ENCODE data around the gene FASTK. TPM values are rescaled to one million over a fixed set of nuclear protein-coding genes. Genes with fewer than 3 reads are reported as not detected.

Gene FASTK
- total RNA-seq, 1 experiment from 2014 or later: 86.4 TPM

GRCh38 chr7:151073990-151074389 is 6.6 kb downstream of the FASTK start (continued):
- TF ChIP-seq, protein P1, sequence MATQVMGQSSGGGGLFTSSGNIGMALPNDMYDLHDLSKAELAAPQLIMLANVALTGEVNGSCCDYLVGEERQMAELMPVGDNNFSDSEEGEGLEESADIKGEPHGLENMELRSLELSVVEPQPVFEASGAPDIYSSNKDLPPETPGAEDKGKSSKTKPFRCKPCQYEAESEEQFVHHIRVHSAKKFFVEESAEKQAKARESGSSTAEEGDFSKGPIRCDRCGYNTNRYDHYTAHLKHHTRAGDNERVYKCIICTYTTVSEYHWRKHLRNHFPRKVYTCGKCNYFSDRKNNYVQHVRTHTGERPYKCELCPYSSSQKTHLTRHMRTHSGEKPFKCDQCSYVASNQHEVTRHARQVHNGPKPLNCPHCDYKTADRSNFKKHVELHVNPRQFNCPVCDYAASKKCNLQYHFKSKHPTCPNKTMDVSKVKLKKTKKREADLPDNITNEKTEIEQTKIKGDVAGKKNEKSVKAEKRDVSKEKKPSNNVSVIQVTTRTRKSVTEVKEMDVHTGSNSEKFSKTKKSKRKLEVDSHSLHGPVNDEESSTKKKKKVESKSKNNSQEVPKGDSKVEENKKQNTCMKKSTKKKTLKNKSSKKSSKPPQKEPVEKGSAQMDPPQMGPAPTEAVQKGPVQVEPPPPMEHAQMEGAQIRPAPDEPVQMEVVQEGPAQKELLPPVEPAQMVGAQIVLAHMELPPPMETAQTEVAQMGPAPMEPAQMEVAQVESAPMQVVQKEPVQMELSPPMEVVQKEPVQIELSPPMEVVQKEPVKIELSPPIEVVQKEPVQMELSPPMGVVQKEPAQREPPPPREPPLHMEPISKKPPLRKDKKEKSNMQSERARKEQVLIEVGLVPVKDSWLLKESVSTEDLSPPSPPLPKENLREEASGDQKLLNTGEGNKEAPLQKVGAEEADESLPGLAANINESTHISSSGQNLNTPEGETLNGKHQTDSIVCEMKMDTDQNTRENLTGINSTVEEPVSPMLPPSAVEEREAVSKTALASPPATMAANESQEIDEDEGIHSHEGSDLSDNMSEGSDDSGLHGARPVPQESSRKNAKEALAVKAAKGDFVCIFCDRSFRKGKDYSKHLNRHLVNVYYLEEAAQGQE (IDR thresholded peaks at IDR 0.05; ENCODE audit: low read depth): no peak
- TF ChIP-seq POLR2A (IDR thresholded peaks at IDR 0.05; ENCODE audit: borderline replicate concordance, extremely low read depth, insufficient read depth, insufficient read length) (no peak), POLR2AphosphoS5 (IDR thresholded peaks at IDR 0.05; ENCODE audit: low read depth, low read length) (no peak), SIN3A (IDR thresholded peaks at IDR 0.05; ENCODE audit: low read depth) (no peak)

- Histone ChIP-seq H3K9me2 (ENCODE audit: insufficient read depth) (no peaks in the 10 kb centered on the region), H2AFZ (ENCODE audit: low read depth, low read length, poor library complexity, severe bottlenecking) (no peak overlapping the region), H4K20me1 (ENCODE audit: insufficient read depth) (no peaks in the 10 kb centered on the region), H3K9me3 (ENCODE audit: control insufficient read depth in 1 of 2, insufficient read depth in 1 of 2, low read depth in 1 of 2, low read length in 2 of 2) (no peaks in the 10 kb centered on the region), H3K27me3 (ENCODE audit: insufficient read depth, low read length) (no peaks in the 10 kb centered on the region), H3K4me2 (ENCODE audit: low read length) (no peak overlapping the region), H3K4me1 (ENCODE audit: control insufficient read depth in 1 of 2, insufficient read depth in 2 of 2, low read length in 2 of 2) (peaks cover 0 to 4% of the 10 kb centered on the region in 2 experiments; a peak in 1 of 4 replicates), H3K27ac (ENCODE audit: low read depth, low read length) (no peak overlapping the region), H3K4me3 (replicated peaks in 1 of 2; ENCODE audit: low read depth in 1 of 2, low read length in 2 of 2) (no peak overlapping the region), H3K9ac (ENCODE audit: low read length) (no peak overlapping the region), H3K79me2 (ENCODE audit: insufficient read depth, low read length) (peaks cover 21% of the 10 kb centered on the region; the same call in 1 of the 2 replicates), H3K36me3 (ENCODE audit: control insufficient read depth in 1 of 2, insufficient read depth in 2 of 2, low read length in 2 of 2) (peaks cover 56% of the 10 kb centered on the region in 2 experiments; a peak in 3 of 4 replicates)
- ATAC-seq (no peak), DNase-seq (ENCODE audit: low read depth, low spot score) (no peak)
- intact Hi-C loops (cut with micrococcal nuclease): no loop called here
- POLR2A ChIA-PET: interaction anchor here (0.9 kb wide), 1 partner anchor 8 kb away, joined by 3 read pairs; no protein-coding TSS in a partner anchor
- RAD21 ChIA-PET (ENCODE audit: low non-redundant PET in 1 of 2, low total read pairs in 2 of 2, uncharacterized antibody in 2 of 2, unreplicated experiment in 2 of 2): no interaction called here
- BruUV-seq (replicated peaks): no TSS peak
- CTCF ChIA-PET: no interaction called here
- TF ChIP-seq SIN3A (IDR thresholded peaks at IDR 0.05; ENCODE audit: low read depth) (no peak), EZH2 (IDR thresholded peaks at IDR 0.05) (no peak), TCF7L2 (IDR thresholded peaks at IDR 0.05; ENCODE audit: borderline replicate concordance, extremely low read depth, insufficient read depth, insufficient read length) (no peak), ZNF274 (IDR thresholded peaks at IDR 0.05; ENCODE audit: low read depth, low read length) (no peak), FOSL1 (IDR thresholded peaks at IDR 0.05; ENCODE audit: low read depth) (no peak), ZBTB33 (IDR thresholded peaks at IDR 0.05; ENCODE audit: extremely low read depth, insufficient replicate concordance, low read length) (no peak), YY1 (IDR thresholded peaks at IDR 0.05; ENCODE audit: extremely low read depth, insufficient replicate concordance, low read depth, low read length) (no peak)
- TF ChIP-seq, protein P2, sequence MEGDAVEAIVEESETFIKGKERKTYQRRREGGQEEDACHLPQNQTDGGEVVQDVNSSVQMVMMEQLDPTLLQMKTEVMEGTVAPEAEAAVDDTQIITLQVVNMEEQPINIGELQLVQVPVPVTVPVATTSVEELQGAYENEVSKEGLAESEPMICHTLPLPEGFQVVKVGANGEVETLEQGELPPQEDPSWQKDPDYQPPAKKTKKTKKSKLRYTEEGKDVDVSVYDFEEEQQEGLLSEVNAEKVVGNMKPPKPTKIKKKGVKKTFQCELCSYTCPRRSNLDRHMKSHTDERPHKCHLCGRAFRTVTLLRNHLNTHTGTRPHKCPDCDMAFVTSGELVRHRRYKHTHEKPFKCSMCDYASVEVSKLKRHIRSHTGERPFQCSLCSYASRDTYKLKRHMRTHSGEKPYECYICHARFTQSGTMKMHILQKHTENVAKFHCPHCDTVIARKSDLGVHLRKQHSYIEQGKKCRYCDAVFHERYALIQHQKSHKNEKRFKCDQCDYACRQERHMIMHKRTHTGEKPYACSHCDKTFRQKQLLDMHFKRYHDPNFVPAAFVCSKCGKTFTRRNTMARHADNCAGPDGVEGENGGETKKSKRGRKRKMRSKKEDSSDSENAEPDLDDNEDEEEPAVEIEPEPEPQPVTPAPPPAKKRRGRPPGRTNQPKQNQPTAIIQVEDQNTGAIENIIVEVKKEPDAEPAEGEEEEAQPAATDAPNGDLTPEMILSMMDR (IDR thresholded peaks at IDR 0.05 in 2 of 3, conservative IDR thresholded peaks at IDR 0.05 in 1 of 3; ENCODE audit: borderline replicate concordance in 1 of 3, insufficient read depth in 1 of 3, low read depth in 2 of 3, low read length in 2 of 3): no peak
These were observed 9.4 kb downstream of the FASTK start for GRCh38 chr7:151071032-151071866.

Data from HCT116 (cell line).